HEK293 (cell line): ENCODE results near the gene KIF19.

ENCODE experiments used
- HOXA7 ChIP-seq: sonication (generic); formaldehyde crosslinking; IDR thresholded peaks from 2 replicates; pipeline ENCODE4 v1.8.1; 2022; ENCODE audit warnings: missing genetic modification reagents, borderline replicate concordance
- PRDM1 ChIP-seq: fragments of 450-650 bp; formaldehyde crosslinking; IDR thresholded peaks from 2 replicates; pipeline ENCODE4; 2016; ENCODE audit warnings: missing biosample characterization, missing genetic modification characterization
- TRIM28 ChIP-seq: IDR thresholded peaks from 2 replicates; pipeline ENCODE4 v1.6.1; 2011; ENCODE audit warnings: low read length, control low read depth, borderline replicate concordance
- YY1 ChIP-seq: fragments of 450-650 bp; formaldehyde crosslinking; IDR thresholded peaks from 2 replicates; pipeline ENCODE4 v1.5.1; 2018; ENCODE audit warnings: missing biosample characterization, missing genetic modification characterization
- ZNF138 ChIP-seq: fragments of 450-650 bp; formaldehyde crosslinking; IDR thresholded peaks from 2 replicates; pipeline ENCODE4 v1.5.1; 2016; ENCODE audit warnings: missing biosample characterization, missing genetic modification characterization, borderline replicate concordance
- ZNF169 ChIP-seq: fragments of 450-650 bp; formaldehyde crosslinking; IDR thresholded peaks from 2 replicates; pipeline ENCODE4 v1.5.1; 2016; ENCODE audit warnings: missing biosample characterization, missing genetic modification characterization
- ZNF24 ChIP-seq: fragments of 450-650 bp; formaldehyde crosslinking; IDR thresholded peaks from 2 replicates; pipeline ENCODE4 v1.5.1; 2016; ENCODE audit warnings: missing biosample characterization, missing genetic modification characterization
- ZNF561 ChIP-seq: fragments of 450-650 bp; IDR thresholded peaks from 2 replicates; pipeline ENCODE4 v1.5.1; 2018; ENCODE audit warnings: missing biosample characterization, missing genetic modification characterization, borderline replicate concordance
- TF ChIP-seq, protein P1 (sequence below): fragments of 450-650 bp; formaldehyde crosslinking; IDR thresholded peaks from 2 replicates; pipeline ENCODE4 v1.5.1; 2016; ENCODE audit warnings: missing biosample characterization, missing genetic modification characterization
- TF ChIP-seq, protein P2 (sequence below): fragments of 450-650 bp; formaldehyde crosslinking; IDR thresholded peaks from 2 replicates; pipeline ENCODE4 v1.5.1; 2016; ENCODE audit warnings: missing biosample characterization, missing genetic modification characterization
- TF ChIP-seq, protein P3 (sequence below): fragments of 450-650 bp; formaldehyde crosslinking; IDR thresholded peaks from 2 replicates; pipeline ENCODE4; 2016; ENCODE audit warnings: missing biosample characterization, missing genetic modification characterization

DNA sequence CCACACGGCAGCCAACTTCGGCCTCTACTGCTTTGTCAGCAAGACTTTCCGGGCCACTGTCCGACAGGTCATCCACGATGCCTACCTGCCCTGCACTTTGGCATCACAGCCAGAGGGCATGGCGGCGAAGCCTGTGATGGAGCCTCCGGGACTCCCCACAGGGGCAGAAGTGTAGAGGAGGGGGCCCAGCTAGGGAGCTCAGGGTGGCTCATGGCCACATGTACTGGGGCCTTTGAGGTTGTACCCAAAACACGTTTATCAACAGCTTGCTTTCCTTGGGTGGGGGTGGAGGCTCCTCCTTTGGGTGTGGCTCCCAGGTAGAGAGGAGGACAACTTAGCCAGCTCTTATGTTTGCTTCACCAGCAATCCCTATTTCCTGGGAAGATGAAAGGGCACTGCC is 46.4 kb downstream of the KIF19 start:
- TF ChIP-seq, protein P1, sequence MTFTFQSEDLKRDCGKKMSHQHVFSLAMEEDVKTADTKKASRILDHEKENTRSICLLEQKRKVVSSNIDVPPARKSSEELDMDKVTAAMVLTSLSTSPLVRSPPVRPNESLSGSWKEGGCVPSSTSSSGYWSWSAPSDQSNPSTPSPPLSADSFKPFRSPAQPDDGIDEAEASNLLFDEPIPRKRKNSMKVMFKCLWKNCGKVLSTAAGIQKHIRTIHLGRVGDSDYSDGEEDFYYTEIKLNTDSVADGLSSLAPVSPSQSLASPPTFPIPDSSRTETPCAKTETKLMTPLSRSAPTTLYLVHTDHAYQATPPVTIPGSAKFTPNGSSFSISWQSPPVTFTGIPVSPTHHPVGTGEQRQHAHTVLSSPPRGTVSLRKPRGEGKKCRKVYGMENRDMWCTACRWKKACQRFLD (tag by site-specific recombination) = no peak
- TF ChIP-seq, protein P2, sequence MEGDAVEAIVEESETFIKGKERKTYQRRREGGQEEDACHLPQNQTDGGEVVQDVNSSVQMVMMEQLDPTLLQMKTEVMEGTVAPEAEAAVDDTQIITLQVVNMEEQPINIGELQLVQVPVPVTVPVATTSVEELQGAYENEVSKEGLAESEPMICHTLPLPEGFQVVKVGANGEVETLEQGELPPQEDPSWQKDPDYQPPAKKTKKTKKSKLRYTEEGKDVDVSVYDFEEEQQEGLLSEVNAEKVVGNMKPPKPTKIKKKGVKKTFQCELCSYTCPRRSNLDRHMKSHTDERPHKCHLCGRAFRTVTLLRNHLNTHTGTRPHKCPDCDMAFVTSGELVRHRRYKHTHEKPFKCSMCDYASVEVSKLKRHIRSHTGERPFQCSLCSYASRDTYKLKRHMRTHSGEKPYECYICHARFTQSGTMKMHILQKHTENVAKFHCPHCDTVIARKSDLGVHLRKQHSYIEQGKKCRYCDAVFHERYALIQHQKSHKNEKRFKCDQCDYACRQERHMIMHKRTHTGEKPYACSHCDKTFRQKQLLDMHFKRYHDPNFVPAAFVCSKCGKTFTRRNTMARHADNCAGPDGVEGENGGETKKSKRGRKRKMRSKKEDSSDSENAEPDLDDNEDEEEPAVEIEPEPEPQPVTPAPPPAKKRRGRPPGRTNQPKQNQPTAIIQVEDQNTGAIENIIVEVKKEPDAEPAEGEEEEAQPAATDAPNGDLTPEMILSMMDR (tag by site-specific recombination) = no peak
- no peak for TF ChIP-seq ZNF24 (tag by site-specific recombination)
- TF ChIP-seq ZNF169 (tag by site-specific recombination) = no peak
- TF ChIP-seq YY1 (tag by site-specific recombination) = no peak
- TF ChIP-seq PRDM1 (tag by site-specific recombination) = no peak
- TF ChIP-seq ZNF138 (tag by site-specific recombination) = no peak
- no peak for TF ChIP-seq TRIM28
- TF ChIP-seq HOXA7 = no peak
- no peak for TF ChIP-seq ZNF561 (tag by site-specific recombination)
- TF ChIP-seq, protein P3, sequence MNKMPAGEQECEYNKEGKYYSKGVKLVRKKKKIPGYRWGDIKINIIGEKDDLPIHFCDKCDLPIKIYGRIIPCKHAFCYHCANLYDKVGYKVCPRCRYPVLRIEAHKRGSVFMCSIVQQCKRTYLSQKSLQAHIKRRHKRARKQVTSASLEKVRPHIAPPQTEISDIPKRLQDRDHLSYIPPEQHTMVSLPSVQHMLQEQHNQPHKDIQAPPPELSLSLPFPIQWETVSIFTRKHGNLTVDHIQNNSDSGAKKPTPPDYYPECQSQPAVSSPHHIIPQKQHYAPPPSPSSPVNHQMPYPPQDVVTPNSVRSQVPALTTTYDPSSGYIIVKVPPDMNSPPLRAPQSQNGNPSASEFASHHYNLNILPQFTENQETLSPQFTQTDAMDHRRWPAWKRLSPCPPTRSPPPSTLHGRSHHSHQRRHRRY = no peak
